AG04450 (cell line): ENCODE data around the gene ANO4. TPM values are rescaled to one million over a fixed set of nuclear protein-coding genes. Genes with fewer than 3 reads are reported as not detected.

Source experiments
- CTCF ChIA-PET: fragments of 300-600, 350-600 bp; formaldehyde crosslinking; extraction: SDS; loops from one replicate; lab custom pipeline; 2022; ENCODE audit warnings: antibody characterized with exemption, inconsistent platforms; lab: Charles Lee
- POLR2A ChIA-PET: fragments of 350-600 bp; formaldehyde crosslinking; extraction: SDS; loops from one replicate; lab custom pipeline; 2021; ENCODE audit warnings: antibody characterized with exemption, inconsistent platforms; lab: Yijun Ruan, JAX
- DNase-seq: peaks from one replicate; pipeline ENCODE4 v3.0.0-alpha.2; 2011; ENCODE audit warnings: low read depth, low spot score
- H3K27ac ChIP-seq: one replicate; pipeline ENCODE4 v1.5.1; 2012; ENCODE audit warnings: low read depth, low read length, control low read depth
- H3K27me3 ChIP-seq: one replicate; pipeline ENCODE4 v1.6.0; 2012; ENCODE audit warnings: low read length; ENCODE audit not compliant: control insufficient read depth, insufficient read depth
- H3K4me3 ChIP-seq: 2 replicates; pipeline ENCODE4 v1.5.1; 2011; ENCODE audit warnings: mild to moderate bottlenecking, low read depth, low read length, control low read depth
- H3K9me3 ChIP-seq: 2 replicates; pipeline ENCODE4 v1.5.1; 2012; ENCODE audit warnings: low read length; ENCODE audit not compliant: control insufficient read depth, insufficient read depth
- CTCF ChIP-seq: IDR thresholded peaks from 2 replicates; pipeline ENCODE4 v1.5.1; 2011; ENCODE audit warnings: low read depth, low read length, control low read depth, inconsistent platforms
- polyA plus RNA-seq: library from polyadenylated mRNA; depleted of rRNA; stranded (reverse); fragments of >200 nt; gene quantifications from 2 replicates; pipeline ENCODE4 v1.2.3, GENCODE V29; 2011

ANO4 gene
- polyA plus RNA-seq, 1 experiment = 7.5 TPM

- H3K4me3 ChIP-seq = no peak overlapping the region
- no peak overlapping the region for H3K27ac ChIP-seq
- H3K27me3 ChIP-seq = no peaks in the 10 kb centered on the region
- POLR2A ChIA-PET = no interaction called here
- H3K9me3 ChIP-seq = peaks cover 3% of the 10 kb centered on the region; the same call in 1 of the 2 replicates
- TF ChIP-seq CTCF = no peak
- DNase-seq = no peak
- CTCF ChIA-PET = no interaction called here
These were observed 80.6 kb downstream of the ANO4 start for GRCh38 chr12:100875156-100875555.

- Histone ChIP-seq H3K27ac (no peak overlapping the region), H3K27me3 (no peaks in the 10 kb centered on the region), H3K4me3 (no peak overlapping the region), H3K9me3 (peaks cover 3% of the 10 kb centered on the region; the same call in 1 of the 2 replicates)
- no peak for TF ChIP-seq CTCF
- no peak for DNase-seq
- ChIA-PET CTCF (interaction anchor here (0.8 kb wide), 1 partner anchor 207 kb away, joined by 5 read pairs; no protein-coding TSS in a partner anchor), POLR2A (interaction anchor here (0.7 kb wide), 1 partner anchor 80 kb away, joined by 8 read pairs; no protein-coding TSS in a partner anchor)
These were observed 81.2 kb downstream of the ANO4 start for GRCh38 chr12:100875771-100876170.

- Histone ChIP-seq H3K27ac (no peak overlapping the region), H3K4me3 (no peak overlapping the region), H3K27me3 (no peaks in the 10 kb centered on the region), H3K9me3 (peaks cover 3% of the 10 kb centered on the region; the same call in 1 of the 2 replicates)
- TF ChIP-seq CTCF = peak; percentile 57
- ChIA-PET CTCF (interaction anchor here (0.6 to 1.6 kb wide), 3 partner anchors 15 to 36 kb away, joined by 3 to 4 read pairs (median 3); no protein-coding TSS in a partner anchor), POLR2A (no interaction called here)
- no peak for DNase-seq
These were observed 83.2 kb downstream of the ANO4 start for GRCh38 chr12:100877776-100878175.

GRCh38 chr12:100895192-100895591 lies 100.6 kb downstream of the ANO4 start:
- H3K27me3 ChIP-seq = no peaks in the 10 kb centered on the region
- H3K4me3 ChIP-seq = no peak overlapping the region
- TF ChIP-seq CTCF = no peak
- ChIA-PET CTCF (no interaction called here), POLR2A (no interaction called here)
- no peaks in the 10 kb centered on the region for H3K9me3 ChIP-seq
- H3K27ac ChIP-seq = no peak overlapping the region
- DNase-seq = no peak

- CTCF ChIA-PET = no interaction called here
- H3K27ac ChIP-seq = no peak overlapping the region
- DNase-seq = no peak
- H3K9me3 ChIP-seq = no peaks in the 10 kb centered on the region
- H3K4me3 ChIP-seq = no peak overlapping the region
- POLR2A ChIA-PET = no interaction called here
- no peak for TF ChIP-seq CTCF
- H3K27me3 ChIP-seq = no peaks in the 10 kb centered on the region
These were observed 101.6 kb downstream of the ANO4 start for GRCh38 chr12:100896192-100896591.
